ENCODE data around the gene NR2C2.

NR2C2 gene

DNA sequence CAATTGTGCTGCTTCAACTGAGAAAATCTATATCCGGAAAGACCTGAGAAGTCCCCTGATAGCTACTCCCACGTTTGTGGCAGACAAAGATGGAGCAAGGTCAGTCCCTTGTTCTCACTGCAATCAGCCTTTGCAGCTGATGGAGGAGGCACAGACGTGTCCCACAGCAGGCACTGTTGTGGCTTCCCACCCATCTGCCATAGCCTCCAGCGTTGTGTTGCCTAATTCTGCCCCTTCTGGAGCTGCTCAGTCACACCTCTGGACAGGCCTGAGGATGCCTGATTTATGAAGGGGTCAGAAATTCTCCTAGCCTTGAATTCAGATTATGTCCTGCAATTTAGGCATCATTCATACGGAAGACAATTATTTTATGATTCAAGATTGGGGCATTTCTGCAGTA lies 75.9 kb downstream of the NR2C2 start:
- TF ChIP-seq TEAD4 (IDR thresholded peaks at IDR 0.05): no peak
- no peak for TF ChIP-seq REST (IDR thresholded peaks at IDR 0.05; ENCODE audit: low read depth)
- TF ChIP-seq FOXM1 (IDR thresholded peaks at IDR 0.05; ENCODE audit: borderline replicate concordance, low read depth): no peak
- no peak for TF ChIP-seq TAF1 (IDR thresholded peaks at IDR 0.05; ENCODE audit: low read depth)
- TF ChIP-seq RAD21 (IDR thresholded peaks at IDR 0.05; ENCODE audit: low read depth): no peak
- TF ChIP-seq ZBTB7A (IDR thresholded peaks at IDR 0.05; ENCODE audit: low read depth): no peak

DNA sequence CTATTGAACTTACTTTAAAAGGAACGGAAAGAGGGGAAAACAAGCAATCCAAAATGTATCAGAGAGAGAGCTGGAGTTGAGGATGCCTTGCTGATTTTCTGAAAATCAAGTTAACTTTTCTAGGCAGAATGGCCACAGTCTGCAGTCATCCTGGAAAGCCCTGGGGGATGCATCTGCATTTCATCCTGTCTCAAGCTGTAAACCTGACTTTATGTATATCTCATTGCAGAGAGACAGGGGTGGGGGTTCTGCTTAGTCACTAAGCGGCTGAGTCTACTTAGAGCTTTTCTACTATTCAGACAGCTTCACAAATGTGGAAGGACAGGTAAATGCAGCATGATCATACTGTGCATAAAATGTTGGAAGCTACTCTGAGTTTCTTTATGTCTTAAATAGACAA lies 76.3 kb downstream of the NR2C2 start:
- TF ChIP-seq RAD21 (IDR thresholded peaks at IDR 0.05; ENCODE audit: low read depth): no peak
- no peak for TF ChIP-seq TEAD4 (IDR thresholded peaks at IDR 0.05)
- no peak for TF ChIP-seq CEBPB (IDR thresholded peaks at IDR 0.05)
- TF ChIP-seq FOXM1 (IDR thresholded peaks at IDR 0.05; ENCODE audit: borderline replicate concordance, low read depth): no peak
- no peak for TF ChIP-seq NFIC (IDR thresholded peaks at IDR 0.05)
- TF ChIP-seq ZBTB7A (IDR thresholded peaks at IDR 0.05; ENCODE audit: low read depth): no peak
- TF ChIP-seq YY1 (IDR thresholded peaks at IDR 0.05; ENCODE audit: low read depth): no peak
- no peak for TF ChIP-seq EGR1 (IDR thresholded peaks at IDR 0.05)
- no peak for TF ChIP-seq TCF12 (IDR thresholded peaks at IDR 0.05; ENCODE audit: low read depth)
- TF ChIP-seq EP300 (IDR thresholded peaks at IDR 0.05; ENCODE audit: borderline replicate concordance): no peak

DNA sequence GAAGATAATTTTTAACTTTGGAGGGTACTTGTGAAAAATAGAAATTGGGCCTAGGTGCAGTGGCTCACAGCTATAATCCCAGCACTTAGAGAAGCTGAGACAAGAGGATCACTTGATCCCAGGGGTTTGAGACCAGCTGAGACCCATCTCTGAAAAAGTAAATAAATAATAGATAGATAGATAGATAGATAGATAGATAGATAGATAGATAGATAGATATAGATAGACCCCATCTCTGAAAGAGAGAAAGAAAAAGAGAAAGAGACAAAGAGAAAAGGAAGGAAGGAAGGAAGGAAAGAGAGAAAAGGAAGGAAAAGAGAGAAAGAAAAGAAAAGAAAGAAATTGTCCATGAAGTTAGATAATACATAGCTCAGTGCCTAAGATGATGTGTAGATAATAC lies 82.2 kb downstream of the NR2C2 start:
- TF ChIP-seq TEAD4 (IDR thresholded peaks at IDR 0.05) (no peak), NFIC (IDR thresholded peaks at IDR 0.05) (no peak), YY1 (IDR thresholded peaks at IDR 0.05; ENCODE audit: low read depth) (no peak), CREB1 (IDR thresholded peaks at IDR 0.05; ENCODE audit: low read depth) (no peak), FOXM1 (IDR thresholded peaks at IDR 0.05; ENCODE audit: borderline replicate concordance, low read depth) (no peak), TAF1 (IDR thresholded peaks at IDR 0.05; ENCODE audit: low read depth) (no peak), ZBTB7A (IDR thresholded peaks at IDR 0.05; ENCODE audit: low read depth) (no peak), MAX (IDR thresholded peaks at IDR 0.05) (no peak), REST (IDR thresholded peaks at IDR 0.05; ENCODE audit: low read depth) (no peak), CEBPB (IDR thresholded peaks at IDR 0.05) (no peak), EGR1 (IDR thresholded peaks at IDR 0.05) (no peak), TCF12 (IDR thresholded peaks at IDR 0.05; ENCODE audit: low read depth) (no peak), RAD21 (IDR thresholded peaks at IDR 0.05; ENCODE audit: low read depth) (no peak), EP300 (IDR thresholded peaks at IDR 0.05; ENCODE audit: borderline replicate concordance) (no peak)
- TF ChIP-seq, protein P1, sequence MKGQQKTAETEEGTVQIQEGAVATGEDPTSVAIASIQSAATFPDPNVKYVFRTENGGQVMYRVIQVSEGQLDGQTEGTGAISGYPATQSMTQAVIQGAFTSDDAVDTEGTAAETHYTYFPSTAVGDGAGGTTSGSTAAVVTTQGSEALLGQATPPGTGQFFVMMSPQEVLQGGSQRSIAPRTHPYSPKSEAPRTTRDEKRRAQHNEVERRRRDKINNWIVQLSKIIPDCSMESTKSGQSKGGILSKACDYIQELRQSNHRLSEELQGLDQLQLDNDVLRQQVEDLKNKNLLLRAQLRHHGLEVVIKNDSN (IDR thresholded peaks at IDR 0.05): no peak

DNA sequence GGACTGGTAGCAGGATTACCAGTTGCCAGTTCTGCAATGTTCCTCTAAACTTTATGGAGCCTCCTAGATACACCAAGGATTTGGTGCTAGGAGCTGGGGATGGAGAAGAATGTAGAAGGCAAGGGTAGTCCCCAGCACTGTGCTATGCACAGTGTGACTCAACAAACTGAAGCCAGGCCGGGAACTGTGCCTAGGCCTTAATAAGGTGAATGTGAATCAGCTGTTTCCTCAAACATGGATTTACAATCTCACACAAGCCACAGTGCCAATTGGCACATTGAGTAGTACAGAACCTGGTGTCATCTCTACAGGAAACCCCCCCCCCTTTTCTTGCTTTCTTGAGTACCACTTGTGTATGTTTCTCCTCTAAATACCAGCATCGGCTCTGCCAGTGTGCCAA lies 85.3 kb downstream of the NR2C2 start:
- TF ChIP-seq CEBPB (IDR thresholded peaks at IDR 0.05) (no peak), REST (IDR thresholded peaks at IDR 0.05; ENCODE audit: low read depth) (no peak), RAD21 (IDR thresholded peaks at IDR 0.05; ENCODE audit: low read depth) (no peak), CREB1 (IDR thresholded peaks at IDR 0.05; ENCODE audit: low read depth) (no peak), EP300 (IDR thresholded peaks at IDR 0.05; ENCODE audit: borderline replicate concordance) (no peak), FOXM1 (IDR thresholded peaks at IDR 0.05; ENCODE audit: borderline replicate concordance, low read depth) (no peak)

DNA sequence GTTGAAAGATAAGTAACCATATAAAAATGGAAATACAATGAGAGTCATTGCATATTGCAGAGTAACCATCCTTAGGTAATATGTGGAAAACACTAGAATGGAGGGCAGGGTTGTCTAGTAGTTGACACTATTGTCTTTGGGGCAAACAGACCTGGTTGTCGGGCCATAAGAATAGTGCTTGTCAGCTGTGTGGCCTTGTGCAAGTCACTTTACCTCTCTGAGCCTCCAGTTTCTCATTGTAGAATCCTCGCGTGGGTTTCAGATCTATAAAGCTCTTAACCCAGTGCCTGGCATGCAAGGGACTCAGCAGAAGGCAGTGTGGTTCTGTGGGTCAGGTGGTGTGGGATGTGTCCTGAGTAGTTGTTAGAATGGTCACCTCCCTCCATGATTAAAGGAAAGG lies 85.7 kb downstream of the NR2C2 start:
- TF ChIP-seq NFIC (IDR thresholded peaks at IDR 0.05) (no peak), FOXM1 (IDR thresholded peaks at IDR 0.05; ENCODE audit: borderline replicate concordance, low read depth) (no peak), EP300 (IDR thresholded peaks at IDR 0.05; ENCODE audit: borderline replicate concordance) (no peak), CREB1 (IDR thresholded peaks at IDR 0.05; ENCODE audit: low read depth) (no peak), TCF12 (IDR thresholded peaks at IDR 0.05; ENCODE audit: low read depth) (no peak), TAF1 (IDR thresholded peaks at IDR 0.05; ENCODE audit: low read depth) (no peak), REST (IDR thresholded peaks at IDR 0.05; ENCODE audit: low read depth) (no peak), YY1 (IDR thresholded peaks at IDR 0.05; ENCODE audit: low read depth) (no peak)
